Measurements from ENCODE around the gene ZFPM1. TPM values are rescaled to one million over a fixed set of nuclear protein-coding genes. Genes with fewer than 3 reads are reported as not detected.

The ZFPM1 gene
- total RNA-seq, 1 donor, result 15.1 TPM

GRCh38 chr16:88433632-88434352, 19.3 kb upstream of the ZFPM1 start:
- no peak for DNase-seq (ENCODE audit: low read depth in 2 of 3, low spot score in 2 of 3)

GRCh38 chr16:88434353-88434690, 18.8 kb upstream of the ZFPM1 start:
- DNase-seq (ENCODE audit: low read depth in 2 of 3, low spot score in 2 of 3), result no peak

DNA sequence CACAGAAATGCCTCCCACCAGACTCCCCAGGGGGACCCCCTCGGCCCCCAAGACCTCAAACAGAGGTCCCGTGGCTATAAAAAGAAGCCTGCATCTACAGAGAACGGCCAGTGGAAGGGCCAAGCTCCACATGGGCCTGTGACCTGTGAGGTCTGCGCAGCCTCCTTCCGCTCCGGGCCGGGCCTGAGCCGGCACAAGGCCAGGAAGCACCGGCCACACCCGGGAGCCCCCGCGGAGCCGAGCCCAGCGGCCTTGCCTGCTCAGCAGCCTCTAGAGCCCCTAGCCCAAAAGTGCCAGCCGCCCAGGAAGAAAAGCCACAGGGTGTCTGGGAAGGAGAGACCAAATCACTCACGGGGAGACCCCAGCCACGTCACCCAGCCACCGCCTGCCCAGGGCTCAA, 18.3 kb upstream of the ZFPM1 start:
- DNase-seq (ENCODE audit: low read depth in 2 of 3, low spot score in 2 of 3), result no peak

GRCh38 chr16:88435437-88436355, 17.4 kb upstream of the ZFPM1 start:
- DNase-seq (ENCODE audit: low read depth in 2 of 3, low spot score in 2 of 3), result no peak

GRCh38 chr16:88436796-88437195, 16.3 kb upstream of the ZFPM1 start:
- DNase-seq (ENCODE audit: low read depth in 2 of 3, low spot score in 2 of 3), result no peak

GRCh38 chr16:88437367-88437964, 15.6 kb upstream of the ZFPM1 start:
- peak in 2 of 3 donors; percentile 56 to 67 for DNase-seq (ENCODE audit: low read depth in 2 of 3, low spot score in 2 of 3)

DNA sequence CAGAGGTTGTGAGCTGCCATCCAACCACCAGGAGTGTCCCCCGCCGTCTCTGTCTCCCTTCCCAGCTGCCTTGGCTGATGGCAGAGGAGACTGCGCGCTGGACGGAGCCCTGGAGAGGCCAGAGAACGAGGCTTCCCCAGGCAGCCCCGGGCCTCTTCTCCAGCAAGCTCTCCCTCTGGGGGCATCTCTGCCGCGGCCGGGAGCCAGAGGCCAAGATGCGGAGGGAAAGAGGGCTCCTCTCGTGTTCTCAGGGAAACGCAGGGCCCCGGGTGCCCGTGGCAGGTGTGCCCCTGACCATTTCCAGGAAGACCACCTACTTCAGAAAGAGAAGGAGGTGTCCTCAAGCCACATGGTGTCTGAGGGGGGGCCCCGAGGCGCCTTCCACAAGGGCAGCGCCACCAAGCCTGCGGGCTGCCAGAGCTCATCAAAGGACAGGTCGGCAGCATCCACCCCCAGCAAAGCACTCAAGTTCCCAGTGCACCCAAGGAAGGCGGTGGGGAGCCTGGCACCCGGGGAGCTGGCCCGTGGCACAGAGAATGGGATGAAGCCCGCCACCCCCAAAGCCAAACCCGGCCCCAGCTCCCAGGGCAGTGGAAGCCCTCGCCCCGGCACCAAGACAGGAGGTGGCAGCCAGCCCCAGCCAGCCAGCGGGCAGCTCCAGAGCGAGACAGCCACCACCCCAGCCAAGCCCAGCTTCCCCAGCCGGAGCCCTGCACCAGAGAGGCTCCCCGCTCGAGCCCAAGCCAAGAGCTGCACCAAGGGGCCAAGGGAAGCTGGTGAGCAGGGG, 14.8 kb upstream of the ZFPM1 start:
- no peak for DNase-seq (ENCODE audit: low read depth in 2 of 3, low spot score in 2 of 3)

GRCh38 chr16:88439016-88439415, 14.1 kb upstream of the ZFPM1 start:
- no peak for DNase-seq (ENCODE audit: low read depth in 2 of 3, low spot score in 2 of 3)

GRCh38 chr16:88439706-88440105, 13.4 kb upstream of the ZFPM1 start:
- no peak for DNase-seq (ENCODE audit: low read depth in 2 of 3, low spot score in 2 of 3)

- DNase-seq (ENCODE audit: low read depth in 2 of 3, low spot score in 2 of 3), result no peak
Measured at GRCh38 chr16:88440111-88440510, 13.0 kb upstream of the ZFPM1 start.

DNA sequence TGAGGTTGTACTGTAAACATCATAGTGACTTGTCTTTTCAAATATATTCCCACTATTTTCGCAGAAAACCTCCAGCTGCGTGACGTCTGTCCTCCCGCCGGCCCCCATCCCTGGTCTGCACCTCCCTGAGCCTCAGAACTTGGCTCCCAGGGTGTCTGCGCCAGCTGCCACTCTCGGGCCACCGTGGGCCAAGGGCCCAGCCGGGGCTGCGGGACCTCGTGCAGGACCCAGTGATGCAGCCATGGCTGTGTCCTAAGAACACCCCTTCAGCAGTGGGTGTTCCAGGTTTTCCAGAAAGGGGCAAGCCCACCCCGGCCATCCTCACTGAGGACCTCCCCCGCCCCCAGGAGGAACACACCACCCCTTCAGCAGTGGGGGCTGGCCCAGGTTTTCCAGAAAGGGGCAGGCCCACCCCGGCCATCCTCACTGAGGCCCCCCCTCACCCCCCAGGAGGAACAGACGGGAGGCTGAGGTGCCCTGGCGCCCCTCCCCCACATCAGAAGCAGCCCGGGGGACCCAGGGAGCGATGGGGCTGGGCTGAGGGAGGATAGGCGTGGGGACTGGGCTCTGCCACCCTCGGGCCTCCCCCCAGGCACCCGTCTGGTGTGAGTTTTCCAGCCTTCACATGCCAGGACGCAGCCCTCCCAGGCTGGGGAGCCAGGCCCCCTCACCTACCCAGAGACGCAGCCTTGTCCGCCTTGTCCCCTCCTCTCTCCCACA, 12.2 kb upstream of the ZFPM1 start:
- DNase-seq (ENCODE audit: low read depth in 2 of 3, low spot score in 2 of 3), result no peak

DNA sequence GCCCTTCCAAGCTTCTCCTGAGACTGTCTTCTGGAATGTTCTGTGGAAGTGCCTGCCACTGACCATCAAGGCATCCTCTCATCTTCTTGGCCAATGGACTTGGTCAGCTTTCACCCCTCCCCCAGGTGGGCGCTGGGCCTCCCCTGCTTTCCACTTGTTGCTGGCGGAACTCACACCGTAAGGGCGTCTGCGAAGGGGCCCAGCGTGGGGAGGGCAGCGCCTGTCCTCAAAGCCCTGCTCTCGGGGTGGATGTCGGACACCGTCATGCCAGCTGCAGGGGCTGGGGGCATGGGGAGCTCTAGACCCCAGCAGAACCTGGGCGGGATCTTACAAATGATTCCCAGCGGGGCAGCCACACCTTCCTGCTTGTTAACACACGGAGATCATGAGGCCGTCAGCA, 11.6 kb upstream of the ZFPM1 start:
- no peak for DNase-seq (ENCODE audit: low read depth in 2 of 3, low spot score in 2 of 3)

DNA sequence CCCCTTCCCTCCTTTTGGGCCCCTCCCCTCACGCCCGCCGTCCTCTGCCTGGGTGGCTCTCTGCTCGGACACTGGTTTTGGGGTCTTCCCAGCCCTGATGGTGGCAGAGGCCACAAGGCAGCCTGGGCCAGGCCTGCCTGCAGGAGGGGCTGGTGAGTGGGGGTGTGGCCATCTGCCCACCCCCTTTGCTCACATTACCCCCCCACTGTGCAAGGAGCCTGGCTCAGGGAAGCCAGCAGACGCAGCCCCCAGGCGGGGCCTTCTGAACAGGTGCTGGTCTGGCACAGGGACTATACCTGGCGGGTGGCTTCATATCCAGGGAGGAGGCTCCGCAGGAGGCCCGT, 10.7 kb upstream of the ZFPM1 start:
- no peak for DNase-seq (ENCODE audit: low read depth in 2 of 3, low spot score in 2 of 3)

GRCh38 chr16:88442727-88443576, 10.1 kb upstream of the ZFPM1 start:
- peak; percentile 60 to 75 (median 67) for DNase-seq (ENCODE audit: low read depth in 2 of 3, low spot score in 2 of 3)

- DNase-seq (ENCODE audit: low read depth in 2 of 3, low spot score in 2 of 3), result no peak
Measured at GRCh38 chr16:88444826-88445582, 8.1 kb upstream of the ZFPM1 start.

DNA sequence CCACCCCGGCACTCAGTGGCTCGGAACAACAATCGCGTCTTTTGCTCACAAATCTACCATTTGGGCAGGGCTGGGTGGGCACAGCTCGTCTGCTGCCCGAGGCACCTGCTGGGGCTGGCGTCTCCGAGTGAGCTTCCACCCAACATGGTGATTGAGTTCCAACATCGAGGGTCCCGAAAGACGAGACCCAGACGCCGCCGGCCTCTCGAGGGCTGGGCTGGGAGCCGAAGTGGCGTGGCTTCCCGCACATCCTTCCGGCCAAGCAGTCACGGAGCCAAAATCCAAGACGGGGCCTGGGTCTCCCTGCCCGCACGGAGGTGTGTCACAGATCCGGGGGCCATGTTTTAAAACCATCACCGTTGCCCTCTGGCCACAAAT, 7.5 kb upstream of the ZFPM1 start:
- no peak for DNase-seq (ENCODE audit: low read depth in 2 of 3, low spot score in 2 of 3)

GRCh38 chr16:88446061-88446460, 7.0 kb upstream of the ZFPM1 start:
- DNase-seq (ENCODE audit: low read depth in 2 of 3, low spot score in 2 of 3), result no peak

GRCh38 chr16:88446736-88447135, 6.3 kb upstream of the ZFPM1 start:
- no peak for DNase-seq (ENCODE audit: low read depth in 2 of 3, low spot score in 2 of 3)

- DNase-seq (ENCODE audit: low read depth in 2 of 3, low spot score in 2 of 3), result no peak
Measured at GRCh38 chr16:88447881-88448280, 5.2 kb upstream of the ZFPM1 start.
